ENCODE results near the gene WNT6. TPM values are rescaled to one million over a fixed set of nuclear protein-coding genes. Genes with fewer than 3 reads are reported as not detected.

Gene WNT6
- total and polyA plus RNA-seq, 10 of the 15 experiments (the other 5 are each of a cell fraction or from before 2014, with no cell fraction given), result 0.11 to 0.44 (median 0.22) TPM; not detected in 5

DNA sequence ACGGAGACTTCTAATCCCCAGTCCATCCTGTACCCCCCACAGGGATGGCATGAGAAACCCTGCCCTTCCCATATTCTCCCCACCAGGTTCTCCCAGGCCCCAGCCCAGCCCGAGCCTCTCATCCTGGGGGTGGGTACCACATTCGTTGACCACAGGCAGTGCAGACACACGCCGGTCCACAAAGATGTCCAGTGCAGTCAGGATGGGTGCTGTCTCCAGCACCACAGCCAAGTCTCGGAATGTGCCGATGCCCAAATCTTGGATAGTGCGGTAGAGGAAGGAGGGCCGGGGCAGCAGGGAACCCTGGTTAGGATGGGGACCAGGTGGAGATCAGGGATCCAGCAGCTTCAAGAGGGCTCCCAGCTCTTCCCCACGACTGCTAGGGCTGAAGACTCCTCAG, 32.8 kb upstream of the WNT6 start:
- Histone ChIP-seq H3K4me1 (ENCODE audit: control insufficient read depth, insufficient read depth, low read length) (no peaks in the 10 kb centered on the region), H2AFZ (ENCODE audit: control insufficient read depth, low read depth, low read length) (no peak overlapping the region), H4K20me1 (ENCODE audit: control insufficient read depth, insufficient read depth) (no peaks in the 10 kb centered on the region), H3K27ac (ENCODE audit: control insufficient read depth, insufficient read depth) (no peak overlapping the region), H3K4me2 (ENCODE audit: control insufficient read depth, insufficient read depth) (no peak overlapping the region), H3K9ac (ENCODE audit: control insufficient read depth, insufficient read depth, low read length) (no peak overlapping the region), H3K4me3 (no peak overlapping the region), H3K9me3 (replicated peaks; ENCODE audit: control insufficient read depth, insufficient read depth, low read length) (no peaks in the 10 kb centered on the region), H3K27me3 (replicated peaks in 1 of 2; ENCODE audit: control insufficient read depth in 2 of 2, insufficient read depth in 2 of 2, low read length in 1 of 2) (no peaks in the 10 kb centered on the region; a peak in 2 of 4 replicates), H3K36me3 (ENCODE audit: control insufficient read depth in 2 of 2, insufficient read depth in 2 of 2, low read length in 1 of 2) (no peaks in the 10 kb centered on the region), H3K79me2 (ENCODE audit: control insufficient read depth, insufficient read depth, low read length) (no peaks in the 10 kb centered on the region)
- ATAC-seq (no peak), DNase-seq (ENCODE audit: low read depth, low spot score) (no peak), FAIRE-seq (no peak)
- ChIA-PET CTCF (no interaction called here), SMC1A (ENCODE audit: uncharacterized antibody, unreplicated experiment) (no interaction called here), POLR2A (no interaction called here), RAD21 (ENCODE audit: unreplicated experiment) (no interaction called here)
- WGBS (ENCODE audit: insufficient coverage, insufficient replicate concordance, low lambda C conversion rate, missing lambda C conversion rate), result 63% methylated on average over 10 of the region's 10 CpGs
- TF ChIP-seq, protein P1, sequence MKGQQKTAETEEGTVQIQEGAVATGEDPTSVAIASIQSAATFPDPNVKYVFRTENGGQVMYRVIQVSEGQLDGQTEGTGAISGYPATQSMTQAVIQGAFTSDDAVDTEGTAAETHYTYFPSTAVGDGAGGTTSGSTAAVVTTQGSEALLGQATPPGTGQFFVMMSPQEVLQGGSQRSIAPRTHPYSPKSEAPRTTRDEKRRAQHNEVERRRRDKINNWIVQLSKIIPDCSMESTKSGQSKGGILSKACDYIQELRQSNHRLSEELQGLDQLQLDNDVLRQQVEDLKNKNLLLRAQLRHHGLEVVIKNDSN (IDR thresholded peaks at IDR 0.05; ENCODE audit: borderline replicate concordance, extremely low read length, insufficient read depth, low read depth, low read length), result no peak
- TF ChIP-seq PML (IDR thresholded peaks at IDR 0.05; ENCODE audit: low read length) (no peak), RFX5 (IDR thresholded peaks at IDR 0.05; ENCODE audit: low read depth, low read length) (no peak), HCFC1 (IDR thresholded peaks at IDR 0.05; ENCODE audit: low read length) (no peak), NR2C2 (IDR thresholded peaks at IDR 0.05; ENCODE audit: borderline replicate concordance, control insufficient read depth, insufficient read length, low read depth) (no peak)
- TF ChIP-seq, protein P2, sequence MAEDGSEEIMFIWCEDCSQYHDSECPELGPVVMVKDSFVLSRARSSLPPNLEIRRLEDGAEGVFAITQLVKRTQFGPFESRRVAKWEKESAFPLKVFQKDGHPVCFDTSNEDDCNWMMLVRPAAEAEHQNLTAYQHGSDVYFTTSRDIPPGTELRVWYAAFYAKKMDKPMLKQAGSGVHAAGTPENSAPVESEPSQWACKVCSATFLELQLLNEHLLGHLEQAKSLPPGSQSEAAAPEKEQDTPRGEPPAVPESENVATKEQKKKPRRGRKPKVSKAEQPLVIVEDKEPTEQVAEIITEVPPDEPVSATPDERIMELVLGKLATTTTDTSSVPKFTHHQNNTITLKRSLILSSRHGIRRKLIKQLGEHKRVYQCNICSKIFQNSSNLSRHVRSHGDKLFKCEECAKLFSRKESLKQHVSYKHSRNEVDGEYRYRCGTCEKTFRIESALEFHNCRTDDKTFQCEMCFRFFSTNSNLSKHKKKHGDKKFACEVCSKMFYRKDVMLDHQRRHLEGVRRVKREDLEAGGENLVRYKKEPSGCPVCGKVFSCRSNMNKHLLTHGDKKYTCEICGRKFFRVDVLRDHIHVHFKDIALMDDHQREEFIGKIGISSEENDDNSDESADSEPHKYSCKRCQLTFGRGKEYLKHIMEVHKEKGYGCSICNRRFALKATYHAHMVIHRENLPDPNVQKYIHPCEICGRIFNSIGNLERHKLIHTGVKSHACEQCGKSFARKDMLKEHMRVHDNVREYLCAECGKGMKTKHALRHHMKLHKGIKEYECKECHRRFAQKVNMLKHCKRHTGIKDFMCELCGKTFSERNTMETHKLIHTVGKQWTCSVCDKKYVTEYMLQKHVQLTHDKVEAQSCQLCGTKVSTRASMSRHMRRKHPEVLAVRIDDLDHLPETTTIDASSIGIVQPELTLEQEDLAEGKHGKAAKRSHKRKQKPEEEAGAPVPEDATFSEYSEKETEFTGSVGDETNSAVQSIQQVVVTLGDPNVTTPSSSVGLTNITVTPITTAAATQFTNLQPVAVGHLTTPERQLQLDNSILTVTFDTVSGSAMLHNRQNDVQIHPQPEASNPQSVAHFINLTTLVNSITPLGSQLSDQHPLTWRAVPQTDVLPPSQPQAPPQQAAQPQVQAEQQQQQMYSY (CRISPR knock-in tag; IDR thresholded peaks at IDR 0.05), result no peak
- intact Hi-C loops (cut with micrococcal nuclease; ENCODE audit: unreplicated experiment) (no loop called here), in situ Hi-C loops (cut with MboI) (no loop called here)
- BruUV-seq (replicated peaks), result no TSS peak
